ENCODE data around the gene EZR. TPM values are rescaled to one million over a fixed set of nuclear protein-coding genes. Genes with fewer than 3 reads are reported as not detected.
A peak's percentile ranks its signal among the peaks of the same experiment; 100 is the strongest.

The EZR gene
- total and polyA plus RNA-seq, 2 of the 13 experiments (the other 11 are each of a cell fraction or from before 2014, with no cell fraction given), result 34.7 to 60.3 TPM

DNA sequence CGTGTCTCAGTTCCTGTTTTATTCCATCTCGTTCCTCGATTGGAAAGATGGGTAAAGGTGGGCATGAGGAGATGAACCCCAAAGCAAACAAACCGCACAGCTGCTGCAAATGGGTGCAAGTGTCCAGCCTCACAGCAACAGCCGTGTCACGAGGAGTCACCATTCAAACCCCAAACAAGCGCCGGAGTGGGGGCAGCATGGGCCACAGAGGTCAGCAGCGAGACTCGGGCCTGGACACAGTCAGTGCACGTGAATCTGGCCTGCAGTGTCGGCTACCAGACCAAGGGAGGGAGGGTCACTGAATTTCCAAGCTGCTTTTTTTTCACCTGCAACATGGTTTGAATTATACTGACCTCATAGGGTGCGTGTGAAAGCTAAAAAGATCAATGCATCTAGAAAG lies 63.5 kb downstream of the EZR start (continued):
- TF ChIP-seq SYNCRIP (IDR thresholded peaks at IDR 0.05; ENCODE audit: insufficient read depth, low read depth, low read length), result no peak
- TF ChIP-seq SETDB1 (CRISPR knock-in tag; IDR thresholded peaks at IDR 0.05; ENCODE audit: borderline replicate concordance), result no peak
- no peak for TF ChIP-seq ZNF746 (CRISPR knock-in tag; IDR thresholded peaks at IDR 0.05)
- no peak for TF ChIP-seq SIX1 (CRISPR knock-in tag; IDR thresholded peaks at IDR 0.05; ENCODE audit: borderline replicate concordance)
- TF ChIP-seq RBAK (CRISPR knock-in tag; IDR thresholded peaks at IDR 0.05), result no peak
- TF ChIP-seq, protein P1, sequence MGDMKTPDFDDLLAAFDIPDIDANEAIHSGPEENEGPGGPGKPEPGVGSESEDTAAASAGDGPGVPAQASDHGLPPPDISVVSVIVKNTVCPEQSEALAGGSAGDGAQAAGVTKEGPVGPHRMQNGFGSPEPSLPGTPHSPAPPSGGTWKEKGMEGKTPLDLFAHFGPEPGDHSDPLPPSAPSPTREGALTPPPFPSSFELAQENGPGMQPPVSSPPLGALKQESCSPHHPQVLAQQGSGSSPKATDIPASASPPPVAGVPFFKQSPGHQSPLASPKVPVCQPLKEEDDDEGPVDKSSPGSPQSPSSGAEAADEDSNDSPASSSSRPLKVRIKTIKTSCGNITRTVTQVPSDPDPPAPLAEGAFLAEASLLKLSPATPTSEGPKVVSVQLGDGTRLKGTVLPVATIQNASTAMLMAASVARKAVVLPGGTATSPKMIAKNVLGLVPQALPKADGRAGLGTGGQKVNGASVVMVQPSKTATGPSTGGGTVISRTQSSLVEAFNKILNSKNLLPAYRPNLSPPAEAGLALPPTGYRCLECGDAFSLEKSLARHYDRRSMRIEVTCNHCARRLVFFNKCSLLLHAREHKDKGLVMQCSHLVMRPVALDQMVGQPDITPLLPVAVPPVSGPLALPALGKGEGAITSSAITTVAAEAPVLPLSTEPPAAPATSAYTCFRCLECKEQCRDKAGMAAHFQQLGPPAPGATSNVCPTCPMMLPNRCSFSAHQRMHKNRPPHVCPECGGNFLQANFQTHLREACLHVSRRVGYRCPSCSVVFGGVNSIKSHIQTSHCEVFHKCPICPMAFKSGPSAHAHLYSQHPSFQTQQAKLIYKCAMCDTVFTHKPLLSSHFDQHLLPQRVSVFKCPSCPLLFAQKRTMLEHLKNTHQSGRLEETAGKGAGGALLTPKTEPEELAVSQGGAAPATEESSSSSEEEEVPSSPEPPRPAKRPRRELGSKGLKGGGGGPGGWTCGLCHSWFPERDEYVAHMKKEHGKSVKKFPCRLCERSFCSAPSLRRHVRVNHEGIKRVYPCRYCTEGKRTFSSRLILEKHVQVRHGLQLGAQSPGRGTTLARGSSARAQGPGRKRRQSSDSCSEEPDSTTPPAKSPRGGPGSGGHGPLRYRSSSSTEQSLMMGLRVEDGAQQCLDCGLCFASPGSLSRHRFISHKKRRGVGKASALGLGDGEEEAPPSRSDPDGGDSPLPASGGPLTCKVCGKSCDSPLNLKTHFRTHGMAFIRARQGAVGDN (CRISPR knock-in tag; IDR thresholded peaks at IDR 0.05), result peak; percentile 55

DNA sequence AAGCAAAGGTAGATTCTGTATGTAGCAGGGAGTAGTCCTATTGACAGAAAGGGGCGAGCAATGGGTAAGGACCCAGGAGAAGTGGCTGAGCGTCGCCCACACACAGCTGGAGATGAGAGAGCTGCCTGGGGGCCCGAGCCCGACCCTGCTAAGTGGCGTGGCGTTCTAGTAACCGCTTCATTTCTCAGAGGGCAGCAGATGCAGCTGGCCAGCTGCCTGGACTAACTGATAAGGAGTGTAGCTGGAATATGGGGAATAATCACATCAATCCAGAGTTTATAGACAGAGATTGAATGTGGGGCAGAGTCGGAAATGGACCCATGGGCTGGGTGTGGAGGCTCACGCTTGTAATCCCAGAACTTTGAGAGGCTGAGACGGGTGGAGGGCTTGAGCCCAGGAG lies 64.4 kb downstream of the EZR start:
- H3K4me2 ChIP-seq (ENCODE audit: low read depth, low read length), result no peak overlapping the region
- in situ Hi-C loops (cut with HindIII; ENCODE audit: extremely low pct_ligation_motif_present, low pct_unique_long_range_greater_than_20kb) (no loop called here), intact Hi-C loops (cut with micrococcal nuclease; ENCODE audit: unreplicated experiment) (no loop called here)
- H3K27me3 ChIP-seq (ENCODE audit: control insufficient read depth in 1 of 2, insufficient read depth in 2 of 2, low read length in 2 of 2), result peaks cover 1 to 38% of the 10 kb centered on the region in 2 experiments; a peak in 4 of 5 replicates
- no peak for ATAC-seq
- no peaks in the 10 kb centered on the region for H3K79me2 ChIP-seq (ENCODE audit: insufficient read depth, low read length)
- peaks cover 28% of the 10 kb centered on the region for H3K4me1 ChIP-seq (ENCODE audit: insufficient read depth, low read length)
- DNase-seq (ENCODE audit: low spot score), result no peak
- WGBS (ENCODE audit: low lambda C conversion rate), result 66% methylated on average over 11 of the region's 11 CpGs
- H3K9me3 ChIP-seq (ENCODE audit: low read length), result no peaks in the 10 kb centered on the region
- no peak overlapping the region for H3K9ac ChIP-seq (ENCODE audit: insufficient read depth, low read depth, low read length)
- H2AFZ ChIP-seq (ENCODE audit: low read length), result no peak overlapping the region
- CTCF ChIA-PET (ENCODE audit: low intra/inter-chr PET ratio, low total read pairs), result no interaction called here
- FAIRE-seq, result no peak
- BruUV-seq (replicated peaks), result no TSS peak
- H3K4me3 ChIP-seq (replicated peaks in 1 of 3; ENCODE audit: insufficient read depth in 1 of 3, low read depth in 2 of 3, low read length in 3 of 3), result no peak overlapping the region
- H4K20me1 ChIP-seq (ENCODE audit: insufficient read depth, low read length), result no peaks in the 10 kb centered on the region
- H3K36me3 ChIP-seq (replicated peaks in 1 of 2; ENCODE audit: control insufficient read depth in 1 of 2, insufficient read depth in 2 of 2, low read length in 2 of 2), result no peaks in the 10 kb centered on the region
- POLR2A ChIA-PET, result no interaction called here
- no peak overlapping the region for H3K27ac ChIP-seq (ENCODE audit: extremely low read length, insufficient read depth, low read length)
- TF ChIP-seq RFXANK (CRISPR knock-in tag; IDR thresholded peaks at IDR 0.05), result no peak
- no peak for TF ChIP-seq ARNTL (CRISPR knock-in tag; IDR thresholded peaks at IDR 0.05)
- TF ChIP-seq, protein P2, sequence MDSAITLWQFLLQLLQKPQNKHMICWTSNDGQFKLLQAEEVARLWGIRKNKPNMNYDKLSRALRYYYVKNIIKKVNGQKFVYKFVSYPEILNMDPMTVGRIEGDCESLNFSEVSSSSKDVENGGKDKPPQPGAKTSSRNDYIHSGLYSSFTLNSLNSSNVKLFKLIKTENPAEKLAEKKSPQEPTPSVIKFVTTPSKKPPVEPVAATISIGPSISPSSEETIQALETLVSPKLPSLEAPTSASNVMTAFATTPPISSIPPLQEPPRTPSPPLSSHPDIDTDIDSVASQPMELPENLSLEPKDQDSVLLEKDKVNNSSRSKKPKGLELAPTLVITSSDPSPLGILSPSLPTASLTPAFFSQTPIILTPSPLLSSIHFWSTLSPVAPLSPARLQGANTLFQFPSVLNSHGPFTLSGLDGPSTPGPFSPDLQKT (CRISPR knock-in tag; IDR thresholded peaks at IDR 0.05; ENCODE audit: borderline replicate concordance), result no peak
- TF ChIP-seq, protein P3, sequence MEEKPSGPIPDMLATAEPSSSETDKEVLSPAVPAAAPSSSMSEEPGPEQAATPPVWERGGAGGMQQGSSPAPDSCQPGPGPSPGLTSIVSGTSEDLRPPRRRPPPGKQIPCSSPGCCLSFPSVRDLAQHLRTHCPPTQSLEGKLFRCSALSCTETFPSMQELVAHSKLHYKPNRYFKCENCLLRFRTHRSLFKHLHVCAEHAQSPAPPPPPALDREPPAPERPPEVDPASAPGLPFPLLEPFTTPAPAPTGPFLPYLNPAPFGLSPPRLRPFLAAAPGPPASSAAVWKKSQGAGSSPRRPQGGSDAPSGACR (CRISPR knock-in tag; IDR thresholded peaks at IDR 0.05), result no peak
- no peak for TF ChIP-seq ZFP36 (IDR thresholded peaks at IDR 0.05; ENCODE audit: borderline replicate concordance, low read depth, low read length, partially characterized antibody)
- no peak for TF ChIP-seq PHF8 (CRISPR knock-in tag; IDR thresholded peaks at IDR 0.05)
- TF ChIP-seq KDM4B (CRISPR knock-in tag; IDR thresholded peaks at IDR 0.05), result no peak
- no peak for TF ChIP-seq NFKBIZ (CRISPR knock-in tag; IDR thresholded peaks at IDR 0.05)
- no peak for TF ChIP-seq TAF15 (IDR thresholded peaks at IDR 0.05; ENCODE audit: low read depth, low read length, poor library complexity, severe bottlenecking)
- TF ChIP-seq KMT2B (CRISPR knock-in tag; IDR thresholded peaks at IDR 0.05), result no peak
- TF ChIP-seq, protein P4, sequence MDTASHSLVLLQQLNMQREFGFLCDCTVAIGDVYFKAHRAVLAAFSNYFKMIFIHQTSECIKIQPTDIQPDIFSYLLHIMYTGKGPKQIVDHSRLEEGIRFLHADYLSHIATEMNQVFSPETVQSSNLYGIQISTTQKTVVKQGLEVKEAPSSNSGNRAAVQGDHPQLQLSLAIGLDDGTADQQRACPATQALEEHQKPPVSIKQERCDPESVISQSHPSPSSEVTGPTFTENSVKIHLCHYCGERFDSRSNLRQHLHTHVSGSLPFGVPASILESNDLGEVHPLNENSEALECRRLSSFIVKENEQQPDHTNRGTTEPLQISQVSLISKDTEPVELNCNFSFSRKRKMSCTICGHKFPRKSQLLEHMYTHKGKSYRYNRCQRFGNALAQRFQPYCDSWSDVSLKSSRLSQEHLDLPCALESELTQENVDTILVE (CRISPR knock-in tag; IDR thresholded peaks at IDR 0.05), result no peak
- no peak for TF ChIP-seq SP5 (CRISPR knock-in tag; IDR thresholded peaks at IDR 0.05; ENCODE audit: borderline replicate concordance, low read depth)
- no peak for TF ChIP-seq ZBTB38 (CRISPR knock-in tag; IDR thresholded peaks at IDR 0.05)
